ENCODE measurements around the gene SLC1A2. TPM values are rescaled to one million over a fixed set of nuclear protein-coding genes. Genes with fewer than 3 reads are reported as not detected.

SLC1A2 gene
- total RNA-seq, 1 donor from 2014 or later, result 0.07 TPM

GRCh38 chr11:35218956-35219355 is 200.4 kb downstream of the SLC1A2 start:
- Mint-ChIP-seq H3K27me3 (peaks cover 12% of the 10 kb centered on the region), H3K27ac (no peak overlapping the region), H3K4me1 (ENCODE audit: low read depth) (no peaks in the 10 kb centered on the region), H3K36me3 (ENCODE audit: insufficient read depth) (no peaks in the 10 kb centered on the region), H3K9me3 (ENCODE audit: low read depth) (no peaks in the 10 kb centered on the region), H3K4me3 (ENCODE audit: low read depth) (no peak overlapping the region)
- TF ChIP-seq CTCF (IDR thresholded peaks at IDR 0.05; ENCODE audit: unreplicated experiment), result no peak
- DNase-seq (ENCODE audit: low spot score, unreplicated experiment), result no peak

GRCh38 chr11:35216962-35217678 is 202.2 kb downstream of the SLC1A2 start:
- Mint-ChIP-seq H3K27me3 (peaks cover 11% of the 10 kb centered on the region), H3K36me3 (ENCODE audit: insufficient read depth) (no peaks in the 10 kb centered on the region), H3K27ac (no peak overlapping the region), H3K4me3 (ENCODE audit: low read depth) (no peak overlapping the region), H3K9me3 (ENCODE audit: low read depth) (no peaks in the 10 kb centered on the region), H3K4me1 (ENCODE audit: low read depth) (no peaks in the 10 kb centered on the region)
- no peak for DNase-seq (ENCODE audit: low spot score, unreplicated experiment)
- TF ChIP-seq CTCF (IDR thresholded peaks at IDR 0.05; ENCODE audit: unreplicated experiment), result no peak

- Mint-ChIP-seq H3K9me3 (ENCODE audit: low read depth) (peaks cover 1% of the 10 kb centered on the region), H3K27me3 (peaks cover 10% of the 10 kb centered on the region), H3K4me1 (ENCODE audit: low read depth) (no peaks in the 10 kb centered on the region), H3K27ac (no peak overlapping the region), H3K36me3 (ENCODE audit: insufficient read depth) (no peaks in the 10 kb centered on the region), H3K4me3 (ENCODE audit: low read depth) (no peak overlapping the region)
- TF ChIP-seq CTCF (IDR thresholded peaks at IDR 0.05; ENCODE audit: unreplicated experiment), result no peak
- DNase-seq (ENCODE audit: low spot score, unreplicated experiment), result no peak
Observed at GRCh38 chr11:35215945-35216344, 203.4 kb downstream of the SLC1A2 start.

GRCh38 chr11:35214792-35215193 is 204.6 kb downstream of the SLC1A2 start:
- DNase-seq (ENCODE audit: low spot score, unreplicated experiment), result no peak
- H3K4me3 Mint-ChIP-seq (ENCODE audit: low read depth), result no peak overlapping the region

GRCh38 chr11:35214226-35214770 is 205.1 kb downstream of the SLC1A2 start:
- DNase-seq (ENCODE audit: low spot score, unreplicated experiment), result no peak
- H3K27ac Mint-ChIP-seq, result no peak overlapping the region

More at GRCh38 chr11:35214792-35215193, 204.6 kb downstream of the SLC1A2 start:
- Mint-ChIP-seq H3K27me3 (peaks cover 7% of the 10 kb centered on the region), H3K36me3 (ENCODE audit: insufficient read depth) (no peaks in the 10 kb centered on the region), H3K27ac (no peak overlapping the region), H3K4me1 (ENCODE audit: low read depth) (no peaks in the 10 kb centered on the region), H3K9me3 (ENCODE audit: low read depth) (peaks cover 11% of the 10 kb centered on the region)
- TF ChIP-seq CTCF (IDR thresholded peaks at IDR 0.05; ENCODE audit: unreplicated experiment), result no peak

More at GRCh38 chr11:35214226-35214770, 205.1 kb downstream of the SLC1A2 start:
- TF ChIP-seq CTCF (IDR thresholded peaks at IDR 0.05; ENCODE audit: unreplicated experiment), result no peak
- Mint-ChIP-seq H3K27me3 (peaks cover 4% of the 10 kb centered on the region), H3K4me1 (ENCODE audit: low read depth) (no peaks in the 10 kb centered on the region), H3K4me3 (ENCODE audit: low read depth) (no peak overlapping the region), H3K36me3 (ENCODE audit: insufficient read depth) (no peaks in the 10 kb centered on the region), H3K9me3 (ENCODE audit: low read depth) (peaks cover 11% of the 10 kb centered on the region)
